ENCODE results near the gene UGT1A6. TPM values are rescaled to one million over a fixed set of nuclear protein-coding genes. Genes with fewer than 3 reads are reported as not detected.

The UGT1A6 gene
- total and polyA plus RNA-seq, 2 donors (not counting 3 experiments of a cell fraction or from before 2014, with no cell fraction given) = not detected

GRCh38 chr2:233650981-233651380, 41.7 kb upstream of the UGT1A6 start:
- Histone ChIP-seq H4K20me1 (replicated peaks; ENCODE audit: control insufficient read depth, extremely low read depth, insufficient read depth, low read length) (no peaks in the 10 kb centered on the region), H3K27ac (ENCODE audit: insufficient read depth, low read depth, low read length) (no peak overlapping the region), H2AFZ (ENCODE audit: low read depth, low read length) (no peak overlapping the region), H3K79me2 (ENCODE audit: control insufficient read depth, insufficient read depth, low read length) (no peaks in the 10 kb centered on the region), H3K4me3 (replicated peaks in 1 of 3; ENCODE audit: insufficient read depth in 1 of 3, low read depth in 1 of 3, low read length in 3 of 3) (no peak overlapping the region), H3K27me3 (ENCODE audit: control insufficient read depth in 2 of 2, insufficient read depth in 2 of 2, low read length in 2 of 2) (no peaks in the 10 kb centered on the region), H3K4me2 (ENCODE audit: insufficient read depth, low read length) (no peak overlapping the region), H3K9me1 (replicated peaks; ENCODE audit: control insufficient read depth, extremely low read depth, insufficient read depth, low read length) (no peaks in the 10 kb centered on the region), H3K9me3 (replicated peaks; ENCODE audit: control insufficient read depth, insufficient read depth, low read length) (no peaks in the 10 kb centered on the region), H3K36me3 (ENCODE audit: control insufficient read depth in 2 of 2, extremely low read depth in 1 of 2, insufficient read depth in 2 of 2, low read length in 2 of 2) (no peaks in the 10 kb centered on the region), H3K4me1 (ENCODE audit: control insufficient read depth, extremely low read depth, insufficient read depth, low read length) (no peaks in the 10 kb centered on the region), H3K9ac (replicated peaks; ENCODE audit: extremely low read depth, insufficient read depth, low read length) (no peak overlapping the region)
- POLR2A ChIA-PET = no interaction called here
- TF ChIP-seq GATA2 (IDR thresholded peaks at IDR 0.05; ENCODE audit: insufficient read depth, insufficient read length, low read depth, low read length) = no peak
- TF ChIP-seq FOS (IDR thresholded peaks at IDR 0.05; ENCODE audit: borderline replicate concordance, insufficient read depth, low read length) = no peak
- no peak for TF ChIP-seq MAX (IDR thresholded peaks at IDR 0.05; ENCODE audit: insufficient read depth, insufficient read length)
- no peak for TF ChIP-seq CTCF (IDR thresholded peaks at IDR 0.05; ENCODE audit: extremely low read depth in 1 of 2, insufficient read depth in 1 of 2, low read depth in 1 of 2, low read length in 2 of 2)
- TF ChIP-seq POLR2AphosphoS5 (IDR thresholded peaks at IDR 0.05; ENCODE audit: insufficient read depth, low read depth, low read length) = no peak
- no peak for TF ChIP-seq JUN (IDR thresholded peaks at IDR 0.05; ENCODE audit: borderline replicate concordance, insufficient read depth, insufficient read length, low read depth)
- no peak for TF ChIP-seq MYC (IDR thresholded peaks at IDR 0.05; ENCODE audit: low read depth, low read length)
- TF ChIP-seq POLR2A (IDR thresholded peaks at IDR 0.05; ENCODE audit: low read depth, low read length) = no peak
- no peak for TF ChIP-seq EZH2 (IDR thresholded peaks at IDR 0.05; ENCODE audit: borderline replicate concordance, low read depth, low read length, severe bottlenecking)
- no peak for DNase-seq (ENCODE audit: low read depth, low spot score)
- CTCF ChIA-PET = no interaction called here
- BruUV-seq (replicated peaks) = no TSS peak
- intact Hi-C loops (cut with micrococcal nuclease) (no loop called here), dilution Hi-C loops (cut with MboI; ENCODE audit: extremely low pct_ligation_motif_present, low sequenced_read_pairs) (no loop called here)
- no peak for FAIRE-seq
